SK-N-SH (cell line): ENCODE measurements around the gene RCOR1. TPM values are rescaled to one million over a fixed set of nuclear protein-coding genes. Genes with fewer than 3 reads are reported as not detected.
A peak's percentile ranks its signal among the peaks of the same experiment; 100 is the strongest.

ENCODE experiments used
- CTCF ChIA-PET: fragments of 300-600, 350-600 bp; formaldehyde crosslinking; extraction: SDS; loops from one replicate; lab custom pipeline; 2021; lab: Yijun Ruan, JAX
- POLR2A ChIA-PET: fragments of 350-600 bp; sonication (Branson Sonifier 250); formaldehyde crosslinking; extraction: SDS; loops from one replicate; lab custom pipeline; 2020; ENCODE audit warnings: antibody characterized with exemption, inconsistent platforms; lab: Yijun Ruan, JAX
- DNase-seq: peaks from one replicate; pipeline ENCODE4 v3.0.0; 2012
- H2AFZ ChIP-seq: fragments of 200-600 bp; sonication (generic); 2 replicates; pipeline ENCODE4 v1.8.1; 2016; ENCODE audit warnings: antibody characterized with exemption, mild to moderate bottlenecking, low read depth
- H3F3A ChIP-seq: fragments of 200-600 bp; sonication (generic); replicated peaks from 2 replicates; pipeline ENCODE3; 2016; ENCODE audit warnings: antibody characterized with exemption, mild to moderate bottlenecking; ENCODE audit not compliant: insufficient read depth
- H3K27ac ChIP-seq, 2 experiments: fragments of 200-500 bp in 1 of 2; fragments of 200-600 bp in 1 of 2; sonication (Bioruptor generic) in 1 of 2; sonication (generic), shearing (Covaris generic) in 1 of 2; 2 replicates each; pipeline versions ENCODE4 v1.5.1 to v1.6.1; 2014 to 2016; ENCODE audit warnings: low read depth in 2 of 2, inconsistent platforms in 1 of 2, low read length in 1 of 2, mild to moderate bottlenecking in 1 of 2, mixed read lengths in 1 of 2
- H3K27me3 ChIP-seq: fragments of 200-600 bp; sonication (generic), shearing (Covaris generic); 2 replicates; pipeline ENCODE4 v1.6.1; 2016; ENCODE audit warnings: mixed run types; ENCODE audit not compliant: insufficient read depth
- H3K36me3 ChIP-seq, 2 experiments: fragments of 200-500 bp in 1 of 2; fragments of 200-600 bp in 1 of 2; sonication (Bioruptor generic) in 1 of 2; sonication (generic) in 1 of 2; replicated peaks in 1 of 2; 2 replicates each; pipeline versions ENCODE3 to v1.5.1; 2014 to 2016; ENCODE audit warnings: low read length in 1 of 2, mild to moderate bottlenecking in 1 of 2; ENCODE audit not compliant: insufficient read depth in 2 of 2, control insufficient read depth in 1 of 2
- H3K4me1 ChIP-seq, 2 experiments: fragments of 200-500 bp in 1 of 2; fragments of 200-600 bp in 1 of 2; sonication (Bioruptor generic) in 1 of 2; sonication (generic), shearing (Covaris generic) in 1 of 2; 2 replicates each; pipeline versions ENCODE4 v1.5.1 to v1.6.1; 2014 to 2016; ENCODE audit warnings: low read depth in 1 of 2, low read length in 1 of 2, mixed run types in 1 of 2; ENCODE audit not compliant: insufficient read depth in 2 of 2, control insufficient read depth in 1 of 2
- H3K4me2 ChIP-seq: fragments of 200-600 bp; sonication (generic), shearing (Covaris generic); 2 replicates; pipeline ENCODE4 v1.6.1; 2017; ENCODE audit warnings: mixed run types
- H3K4me3 ChIP-seq, 2 experiments: fragments of 200-500 bp in 1 of 2; fragments of 200-600 bp in 1 of 2; sonication (Bioruptor generic) in 1 of 2; sonication (generic), shearing (Covaris generic) in 1 of 2; 2 replicates each; pipeline versions ENCODE4 v1.5.1 to v1.8.1; 2014 to 2016; ENCODE audit warnings: low read depth in 2 of 2, inconsistent platforms in 1 of 2, low read length in 1 of 2, mild to moderate bottlenecking in 1 of 2, mixed read lengths in 1 of 2, moderate library complexity in 1 of 2
- H3K79me2 ChIP-seq: fragments of 200-600 bp; sonication (generic); 2 replicates; pipeline ENCODE4 v1.8.1; 2017; ENCODE audit warnings: mild to moderate bottlenecking; ENCODE audit not compliant: insufficient read depth
- H3K9ac ChIP-seq: fragments of 200-600 bp; sonication (generic); 2 replicates; pipeline ENCODE4 v1.6.1; 2017; ENCODE audit warnings: mixed run types
- H3K9me2 ChIP-seq: fragments of 200-600 bp; sonication (generic); 2 replicates; pipeline ENCODE4 v1.6.1; 2017; ENCODE audit warnings: mixed run types
- H3K9me3 ChIP-seq: fragments of 200-600 bp; sonication (generic); 2 replicates; pipeline ENCODE4 v1.6.1; 2017; ENCODE audit warnings: mixed run types, mild to moderate bottlenecking, moderate library complexity
- H4K20me1 ChIP-seq: fragments of 200-600 bp; sonication (generic); 2 replicates; pipeline ENCODE4 v1.6.1; 2017; ENCODE audit warnings: mild to moderate bottlenecking, mixed run types; ENCODE audit not compliant: insufficient read depth
- EP300 ChIP-seq, 2 experiments: IDR thresholded peaks; 2 replicates each; pipeline versions ENCODE4 v1.4.0 to v1.6.1; 2012; ENCODE audit warnings: borderline replicate concordance in 1 of 2, low read depth in 1 of 2, low read length in 1 of 2
- FOXJ3 ChIP-seq: sonication (generic); formaldehyde crosslinking; IDR thresholded peaks from 2 replicates; pipeline ENCODE4 v1.5.1; 2020; ENCODE audit warnings: mild to moderate bottlenecking, missing genetic modification reagents
- MXI1 ChIP-seq: IDR thresholded peaks from 2 replicates; pipeline ENCODE4 v1.6.1; 2012; ENCODE audit warnings: mild to moderate bottlenecking, low read depth, low read length, improper control_type of control experiment
- NRF1 ChIP-seq: IDR thresholded peaks from 2 replicates; pipeline ENCODE4 v1.6.1; 2012; ENCODE audit warnings: low read depth, mild to moderate bottlenecking, low read length
- RAD21 ChIP-seq: IDR thresholded peaks from 2 replicates; pipeline ENCODE4 v1.6.1; 2012; ENCODE audit warnings: mild to moderate bottlenecking, low read length
- SMC3 ChIP-seq: IDR thresholded peaks from 2 replicates; pipeline ENCODE4 v1.6.1; 2012; ENCODE audit warnings: low read depth, low read length, improper control_type of control experiment
- TAF1 ChIP-seq: IDR thresholded peaks from 2 replicates; pipeline ENCODE4 v1.6.1; 2012; ENCODE audit warnings: low read depth, mild to moderate bottlenecking, low read length, moderate library complexity, borderline replicate concordance
- WGBS: methylation state at CpG from one replicate; pipeline ENCODE4 v1.1.6; 2017; ENCODE audit warnings: low lambda C conversion rate; 5-methylcytosine and 5-hydroxymethylcytosine counted together
- polyA plus RNA-seq, 3 experiments: library from polyadenylated mRNA; depleted of rRNA; stranded (reverse); fragments of >200 nt; gene quantifications; 2 replicates each; pipeline ENCODE4 v1.2.3, GENCODE V29; 2012
- TF ChIP-seq, protein P1 (sequence below): IDR thresholded peaks from 2 replicates; pipeline ENCODE4 v1.4.0; 2012; ENCODE audit warnings: low read depth
- TF ChIP-seq, protein P2 (sequence below): IDR thresholded peaks from 2 replicates; pipeline ENCODE4; 2012
- TF ChIP-seq, protein P3 (sequence below): fragments of 150-350 bp; IDR thresholded peaks from 2 replicates; pipeline ENCODE4 v1.6.1; 2017; ENCODE audit warnings: antibody characterized with exemption, low read length, low read depth, borderline replicate concordance
- TF ChIP-seq, protein P4 (sequence below): IDR thresholded peaks from 2 replicates; pipeline ENCODE4 v1.6.1; 2012; ENCODE audit warnings: mild to moderate bottlenecking, low read depth, low read length, moderate library complexity

The RCOR1 gene
- polyA plus RNA-seq, 1 of the 3 experiments (the other 2 are of a cell fraction): 8.5 TPM

DNA sequence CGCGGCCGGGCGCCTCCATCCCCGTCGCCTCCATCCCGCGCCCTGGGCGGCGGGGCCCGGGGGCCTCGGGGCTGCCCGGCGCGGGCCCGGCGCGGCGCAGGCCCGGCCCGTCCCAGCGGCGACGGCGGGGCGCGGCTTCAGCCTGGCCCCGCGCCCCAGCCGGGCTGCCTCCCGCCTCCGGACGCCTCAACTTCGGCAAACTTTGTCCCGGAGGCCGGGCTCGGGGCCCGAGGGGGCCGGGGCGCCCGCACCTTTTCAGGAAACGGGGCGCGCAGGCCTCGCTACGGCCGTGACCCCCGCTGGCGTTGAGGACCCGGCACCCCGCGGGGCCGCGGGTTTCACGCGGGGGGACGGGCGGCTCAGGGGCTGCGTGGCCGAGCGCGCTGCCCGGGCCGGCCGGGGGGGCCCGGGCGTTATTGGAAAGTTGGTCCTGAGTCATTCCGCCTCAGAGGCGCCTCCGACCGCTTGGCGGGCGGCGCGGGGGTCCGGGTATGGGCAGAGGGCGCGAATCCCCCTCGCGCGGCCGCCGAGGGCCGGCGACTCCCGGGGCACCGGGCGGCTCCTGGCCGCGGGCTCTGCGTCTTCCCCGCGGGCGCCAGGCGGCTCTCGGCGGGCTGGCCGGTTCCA lies 185.4 kb downstream of the RCOR1 start:
- Histone ChIP-seq H4K20me1 (peaks cover 38% of the 10 kb centered on the region), H3K9ac (peak overlapping the region; percentile 88), H3K4me2 (peak overlapping the region; percentile 75), H3F3A (peaks cover 20% of the 10 kb centered on the region), H3K4me1 (peaks cover 12 to 29% of the 10 kb centered on the region in 2 experiments; a peak in 3 of 4 replicates), H3K27me3 (no peaks in the 10 kb centered on the region), H2AFZ (peak overlapping the region; percentile 53; the same call in 1 of the 2 replicates), H3K36me3 (no peaks in the 10 kb centered on the region), H3K9me2 (no peaks in the 10 kb centered on the region), H3K9me3 (no peaks in the 10 kb centered on the region), H3K79me2 (peaks cover 48% of the 10 kb centered on the region), H3K27ac (peak overlapping the region; percentile 51 to 61), H3K4me3 (peak overlapping the region; percentile 85 to 86)
- WGBS: 0% methylated on average over 3 of the region's 98 CpGs
- TF ChIP-seq, protein P1, sequence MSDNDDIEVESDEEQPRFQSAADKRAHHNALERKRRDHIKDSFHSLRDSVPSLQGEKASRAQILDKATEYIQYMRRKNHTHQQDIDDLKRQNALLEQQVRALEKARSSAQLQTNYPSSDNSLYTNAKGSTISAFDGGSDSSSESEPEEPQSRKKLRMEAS: 0 out of 2 replicates have a peak, but pooled peaks have one; percentile 2
- TF ChIP-seq RAD21: no peak
- CTCF ChIA-PET: no interaction called here
- DNase-seq: peak; percentile 72
- POLR2A ChIA-PET: no interaction called here

DNA sequence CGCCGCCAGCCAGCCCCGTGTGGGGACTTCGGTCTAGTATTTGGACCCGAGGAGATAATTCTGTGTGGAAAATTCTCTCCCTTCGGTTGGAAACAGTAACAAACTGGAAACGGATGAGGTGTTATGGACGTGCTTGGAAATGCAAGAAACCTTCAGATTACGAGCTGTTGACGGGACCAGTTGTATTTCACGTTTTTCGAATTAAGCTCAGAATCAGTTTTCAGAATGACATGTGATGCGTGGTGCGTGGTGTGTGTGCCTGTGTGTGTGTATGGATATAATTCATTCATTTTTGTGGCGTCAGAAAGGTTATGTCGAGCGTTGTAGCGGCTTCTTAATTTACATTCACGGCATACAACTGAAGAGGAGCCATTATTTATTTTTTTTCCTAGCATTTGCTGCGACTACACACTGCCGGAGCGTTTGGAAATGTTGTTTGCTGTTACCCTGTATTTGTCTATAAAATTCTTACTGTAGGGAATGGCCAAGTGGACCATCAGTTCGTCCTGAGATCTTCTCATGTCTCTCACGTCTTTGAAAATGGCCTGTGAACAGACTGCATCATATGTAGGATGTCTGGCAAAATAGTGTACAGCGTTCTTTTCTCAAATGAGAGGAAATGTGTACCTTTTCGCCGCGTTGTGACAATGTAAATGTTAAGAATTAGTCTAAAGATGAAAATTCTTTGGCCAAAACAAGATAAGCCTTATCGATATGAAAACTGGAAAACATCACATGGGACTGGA lies 186.1 kb downstream of the RCOR1 start:
- TF ChIP-seq NRF1: no peak
- peak; percentile 35; the same call in 1 of the 2 replicates for TF ChIP-seq MXI1
- Histone ChIP-seq H3K27ac (peak overlapping the region in 1 of 2 experiments; percentile 51), H3F3A (peaks cover 20% of the 10 kb centered on the region), H3K9me3 (no peaks in the 10 kb centered on the region), H2AFZ (no peak overlapping the region), H4K20me1 (peaks cover 45% of the 10 kb centered on the region), H3K36me3 (no peaks in the 10 kb centered on the region), H3K27me3 (no peaks in the 10 kb centered on the region), H3K9ac (peak overlapping the region; percentile 88), H3K4me2 (peak overlapping the region; percentile 75), H3K79me2 (peaks cover 55% of the 10 kb centered on the region), H3K9me2 (no peaks in the 10 kb centered on the region), H3K4me3 (peak overlapping the region; percentile 85 to 86), H3K4me1 (peaks cover 12 to 32% of the 10 kb centered on the region in 2 experiments; a peak in 3 of 4 replicates)
- POLR2A ChIA-PET: no interaction called here
- no peak for DNase-seq
- WGBS: 8% methylated on average over 29 of the region's 29 CpGs
- CTCF ChIA-PET: no interaction called here

DNA sequence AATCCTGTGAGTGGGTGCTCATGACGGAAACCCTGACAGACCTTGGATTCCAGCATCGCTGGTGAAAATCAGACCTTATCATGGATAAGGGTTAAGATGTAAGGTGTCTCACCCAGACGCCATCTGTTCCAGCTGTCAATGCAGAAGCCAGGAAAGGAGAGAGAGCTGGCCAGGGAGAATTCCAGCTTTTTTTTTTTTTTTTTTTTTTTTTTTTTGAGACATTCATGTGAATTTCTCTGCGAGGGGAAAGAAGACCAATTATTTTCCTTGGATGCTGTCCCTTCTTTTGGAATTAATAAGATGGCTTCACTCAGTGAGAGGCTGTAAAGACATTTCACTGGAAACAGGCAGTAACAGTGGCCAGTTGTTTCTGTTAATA lies 186.6 kb downstream of the RCOR1 start:
- H3K27ac ChIP-seq: no peak overlapping the region
- ChIA-PET CTCF (interaction anchor here (1.4 kb wide), 1 partner anchor 84 kb away, joined by 3 read pairs; no protein-coding TSS in a partner anchor), POLR2A (no interaction called here)
- peaks cover 12 to 32% of the 10 kb centered on the region in 2 experiments; a peak in 3 of 4 replicates for H3K4me1 ChIP-seq
- H2AFZ ChIP-seq: no peak overlapping the region
- H3K36me3 ChIP-seq: no peaks in the 10 kb centered on the region
- peaks cover 20% of the 10 kb centered on the region for H3F3A ChIP-seq
- H3K79me2 ChIP-seq: peaks cover 61% of the 10 kb centered on the region
- no peaks in the 10 kb centered on the region for H3K9me3 ChIP-seq
- peak overlapping the region; percentile 85 to 86 for H3K4me3 ChIP-seq
- DNase-seq: no peak
- peak overlapping the region; percentile 75 for H3K4me2 ChIP-seq
- no peaks in the 10 kb centered on the region for H3K27me3 ChIP-seq
- 59% methylated on average over 4 of the region's 4 CpGs for WGBS
- H4K20me1 ChIP-seq: peaks cover 50% of the 10 kb centered on the region
- H3K9ac ChIP-seq: peak overlapping the region; percentile 88; the same call in 1 of the 2 replicates
- H3K9me2 ChIP-seq: no peaks in the 10 kb centered on the region
- TF ChIP-seq, protein P2, sequence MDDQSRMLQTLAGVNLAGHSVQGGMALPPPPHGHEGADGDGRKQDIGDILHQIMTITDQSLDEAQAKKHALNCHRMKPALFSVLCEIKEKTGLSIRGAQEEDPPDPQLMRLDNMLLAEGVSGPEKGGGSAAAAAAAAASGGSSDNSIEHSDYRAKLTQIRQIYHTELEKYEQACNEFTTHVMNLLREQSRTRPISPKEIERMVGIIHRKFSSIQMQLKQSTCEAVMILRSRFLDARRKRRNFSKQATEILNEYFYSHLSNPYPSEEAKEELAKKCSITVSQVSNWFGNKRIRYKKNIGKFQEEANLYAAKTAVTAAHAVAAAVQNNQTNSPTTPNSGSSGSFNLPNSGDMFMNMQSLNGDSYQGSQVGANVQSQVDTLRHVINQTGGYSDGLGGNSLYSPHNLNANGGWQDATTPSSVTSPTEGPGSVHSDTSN: no peak
- TF ChIP-seq SMC3 (no peak), MXI1 (no peak), TAF1 (no peak), EP300 (IDR thresholded peaks at IDR 0.05; ENCODE audit: borderline replicate concordance in 1 of 2, low read depth in 1 of 2, low read length in 1 of 2) (no peak), FOXJ3 (CRISPR knock-in tag) (no peak)
- TF ChIP-seq, protein P3, sequence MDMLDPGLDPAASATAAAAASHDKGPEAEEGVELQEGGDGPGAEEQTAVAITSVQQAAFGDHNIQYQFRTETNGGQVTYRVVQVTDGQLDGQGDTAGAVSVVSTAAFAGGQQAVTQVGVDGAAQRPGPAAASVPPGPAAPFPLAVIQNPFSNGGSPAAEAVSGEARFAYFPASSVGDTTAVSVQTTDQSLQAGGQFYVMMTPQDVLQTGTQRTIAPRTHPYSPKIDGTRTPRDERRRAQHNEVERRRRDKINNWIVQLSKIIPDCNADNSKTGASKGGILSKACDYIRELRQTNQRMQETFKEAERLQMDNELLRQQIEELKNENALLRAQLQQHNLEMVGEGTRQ: no peak
- TF ChIP-seq, protein P4, sequence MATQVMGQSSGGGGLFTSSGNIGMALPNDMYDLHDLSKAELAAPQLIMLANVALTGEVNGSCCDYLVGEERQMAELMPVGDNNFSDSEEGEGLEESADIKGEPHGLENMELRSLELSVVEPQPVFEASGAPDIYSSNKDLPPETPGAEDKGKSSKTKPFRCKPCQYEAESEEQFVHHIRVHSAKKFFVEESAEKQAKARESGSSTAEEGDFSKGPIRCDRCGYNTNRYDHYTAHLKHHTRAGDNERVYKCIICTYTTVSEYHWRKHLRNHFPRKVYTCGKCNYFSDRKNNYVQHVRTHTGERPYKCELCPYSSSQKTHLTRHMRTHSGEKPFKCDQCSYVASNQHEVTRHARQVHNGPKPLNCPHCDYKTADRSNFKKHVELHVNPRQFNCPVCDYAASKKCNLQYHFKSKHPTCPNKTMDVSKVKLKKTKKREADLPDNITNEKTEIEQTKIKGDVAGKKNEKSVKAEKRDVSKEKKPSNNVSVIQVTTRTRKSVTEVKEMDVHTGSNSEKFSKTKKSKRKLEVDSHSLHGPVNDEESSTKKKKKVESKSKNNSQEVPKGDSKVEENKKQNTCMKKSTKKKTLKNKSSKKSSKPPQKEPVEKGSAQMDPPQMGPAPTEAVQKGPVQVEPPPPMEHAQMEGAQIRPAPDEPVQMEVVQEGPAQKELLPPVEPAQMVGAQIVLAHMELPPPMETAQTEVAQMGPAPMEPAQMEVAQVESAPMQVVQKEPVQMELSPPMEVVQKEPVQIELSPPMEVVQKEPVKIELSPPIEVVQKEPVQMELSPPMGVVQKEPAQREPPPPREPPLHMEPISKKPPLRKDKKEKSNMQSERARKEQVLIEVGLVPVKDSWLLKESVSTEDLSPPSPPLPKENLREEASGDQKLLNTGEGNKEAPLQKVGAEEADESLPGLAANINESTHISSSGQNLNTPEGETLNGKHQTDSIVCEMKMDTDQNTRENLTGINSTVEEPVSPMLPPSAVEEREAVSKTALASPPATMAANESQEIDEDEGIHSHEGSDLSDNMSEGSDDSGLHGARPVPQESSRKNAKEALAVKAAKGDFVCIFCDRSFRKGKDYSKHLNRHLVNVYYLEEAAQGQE: no peak
